CD4-positive, alpha-beta T cell treated with Interleukin-1 beta for 1 hour (primary cell): ENCODE measurements around the gene CNNM1.

Experiments used
- DNase-seq, 2 donors: peaks; one replicate each; pipeline ENCODE4 v3.0.0-alpha.2; 2020 to 2022

Gene CNNM1

GRCh38 chr10:99339077-99339476 is 9.9 kb downstream of the CNNM1 start:
- no peak for DNase-seq

DNA sequence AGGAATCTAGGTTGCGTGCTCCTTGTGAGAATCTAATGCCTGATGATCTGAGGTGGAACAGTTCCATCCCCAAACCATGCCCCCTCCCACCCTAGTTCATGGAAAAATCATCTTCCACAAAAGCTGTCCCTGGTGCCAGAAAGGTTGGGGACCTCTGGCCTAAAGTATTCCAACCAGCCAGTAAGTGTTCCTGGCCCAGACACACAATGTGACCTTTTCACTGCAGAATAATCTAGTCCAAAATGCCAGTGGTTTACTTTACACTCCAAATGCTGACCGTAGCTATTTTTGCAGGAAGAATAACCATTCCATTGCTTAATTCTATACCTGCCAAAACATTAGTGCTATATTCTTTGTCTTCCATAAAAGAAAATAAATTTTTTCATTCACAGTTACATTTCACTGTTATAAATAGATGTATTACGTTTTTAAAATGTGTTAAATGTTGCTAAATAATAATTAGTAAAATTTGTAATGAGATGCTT is 10.4 kb downstream of the CNNM1 start:
- DNase-seq = no peak

- DNase-seq = no peak
Observed at GRCh38 chr10:99340650-99341049, 11.5 kb downstream of the CNNM1 start.

- no peak for DNase-seq
Observed at GRCh38 chr10:99341248-99341647, 12.1 kb downstream of the CNNM1 start.

DNA sequence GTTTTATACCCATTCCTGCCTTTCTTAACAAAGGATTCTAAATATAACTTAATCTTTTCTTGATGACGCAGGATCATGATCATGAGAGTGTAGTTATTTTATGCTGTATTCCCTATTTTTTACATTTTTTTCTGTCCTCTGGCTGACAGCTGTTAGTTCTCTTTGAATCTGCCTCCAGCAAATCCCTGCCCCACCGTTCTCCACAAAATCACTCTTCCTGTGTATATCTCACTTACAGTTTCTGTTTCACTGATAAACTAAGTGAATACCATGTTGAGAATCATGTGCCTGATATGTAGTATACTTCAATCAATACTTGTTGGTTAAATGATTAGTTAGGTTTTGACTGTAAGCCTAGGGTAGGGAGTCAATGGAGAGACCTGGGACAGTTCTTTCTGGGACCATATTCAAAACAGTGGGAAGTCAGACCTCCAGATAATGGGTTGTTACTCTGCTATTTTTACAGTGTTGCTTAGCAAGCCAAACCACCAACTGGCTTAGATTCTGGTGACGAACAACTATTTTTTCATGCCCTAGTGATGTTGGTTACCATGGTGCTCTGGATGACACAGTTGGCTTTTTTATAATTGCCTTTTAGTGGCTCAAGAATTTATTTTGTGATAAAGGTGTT is 12.8 kb downstream of the CNNM1 start:
- no peak for DNase-seq

DNA sequence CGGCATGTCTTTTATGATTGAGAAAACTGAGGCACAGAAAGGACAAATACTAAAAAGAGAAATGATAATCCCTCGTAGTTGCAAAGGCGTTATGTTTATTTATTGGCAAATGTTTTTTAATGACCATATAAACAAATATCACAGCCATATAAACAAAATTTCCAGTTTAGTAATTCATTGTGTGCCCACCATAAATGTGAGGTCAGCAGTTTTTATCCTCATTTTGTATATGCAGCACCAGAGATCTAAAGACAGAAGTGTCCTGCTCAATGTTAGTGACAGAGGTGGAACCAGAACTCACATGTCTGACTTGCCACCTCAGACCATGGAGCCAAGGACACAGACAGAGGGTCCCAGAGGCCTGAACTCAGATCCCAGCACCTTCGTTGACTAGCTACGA is 14.1 kb downstream of the CNNM1 start:
- no peak for DNase-seq

- DNase-seq = no peak
Observed at GRCh38 chr10:99344715-99345114, 15.6 kb downstream of the CNNM1 start.

DNA sequence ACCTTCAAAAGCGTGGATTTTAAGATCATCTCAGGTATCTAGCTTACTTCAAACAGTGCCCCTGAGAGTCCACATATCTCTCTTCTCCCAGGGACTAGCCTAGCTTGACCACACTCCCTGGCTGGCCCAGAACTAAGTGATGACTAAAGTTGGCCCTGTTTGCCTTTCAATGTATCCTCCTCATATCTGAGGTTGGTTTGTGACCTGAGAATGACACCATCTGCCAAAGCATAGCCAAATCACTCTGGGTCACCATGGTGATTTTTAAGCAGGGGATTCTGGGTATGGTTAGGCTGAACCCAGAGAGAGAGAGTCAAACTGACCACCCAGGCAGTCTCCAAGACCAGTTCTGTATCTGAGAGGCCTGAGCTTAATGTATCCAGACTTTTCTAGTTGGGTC is 16.2 kb downstream of the CNNM1 start:
- no peak for DNase-seq

DNA sequence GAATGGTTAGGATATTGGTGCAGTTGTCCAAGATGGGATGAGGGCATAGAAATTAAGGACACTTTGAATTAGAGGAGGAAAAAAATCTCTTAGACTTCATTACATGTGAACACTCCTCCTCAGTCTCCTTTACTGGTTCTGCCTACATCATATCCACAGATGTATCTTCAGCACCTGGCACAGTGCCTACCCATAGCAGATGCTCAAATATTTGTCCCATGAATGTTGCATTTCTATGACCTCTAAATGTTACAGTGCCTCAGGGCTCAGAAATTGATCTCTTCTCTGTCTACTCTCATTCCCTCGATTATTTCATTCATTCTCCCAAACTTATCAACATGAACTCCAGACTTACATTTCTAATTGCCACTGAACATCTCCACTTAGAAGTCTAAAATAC is 17.1 kb downstream of the CNNM1 start:
- no peak for DNase-seq

DNA sequence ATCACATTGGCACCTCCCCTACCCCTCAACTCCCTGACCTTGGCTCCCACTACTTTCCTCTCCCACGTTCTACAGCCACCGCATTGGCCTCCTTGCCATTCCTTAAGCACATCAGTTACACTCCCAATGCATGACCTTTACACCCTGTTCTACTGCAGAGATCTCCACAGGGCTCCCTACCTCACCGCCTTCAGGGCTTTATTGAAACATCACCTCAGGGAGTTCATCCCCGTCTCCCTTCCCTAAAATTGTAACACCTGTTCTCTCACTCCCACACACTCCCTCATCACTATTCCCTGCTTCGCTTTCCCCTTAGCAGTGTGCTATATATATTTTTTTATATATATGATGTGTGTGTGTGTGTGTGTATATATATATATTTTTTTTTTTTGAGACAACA is 18.5 kb downstream of the CNNM1 start:
- DNase-seq = no peak

- no peak for DNase-seq
Observed at GRCh38 chr10:99353182-99353581, 24.0 kb downstream of the CNNM1 start.

GRCh38 chr10:99357691-99358090 is 28.5 kb downstream of the CNNM1 start:
- no peak for DNase-seq

GRCh38 chr10:99358101-99358500 is 28.9 kb downstream of the CNNM1 start:
- no peak for DNase-seq

DNA sequence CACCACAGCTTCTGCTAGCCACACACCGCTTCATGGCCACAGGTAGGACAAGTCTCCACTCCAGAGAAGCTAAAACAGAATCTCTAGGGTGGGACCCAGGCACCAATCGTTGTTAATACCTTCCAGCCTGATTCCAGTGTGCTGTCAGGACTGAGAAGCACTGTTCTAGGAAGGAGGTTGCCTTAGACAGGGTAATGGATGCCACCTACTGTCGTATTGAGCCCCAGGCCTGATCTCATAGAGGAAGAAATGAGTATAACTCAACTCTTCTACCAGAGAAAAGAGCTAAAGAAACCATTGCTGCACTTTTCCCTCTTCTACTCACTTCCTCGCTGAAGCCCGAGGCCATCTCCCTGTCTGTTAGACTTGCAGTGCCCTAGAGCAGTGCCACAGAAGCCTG is 31.8 kb downstream of the CNNM1 start:
- no peak for DNase-seq

DNA sequence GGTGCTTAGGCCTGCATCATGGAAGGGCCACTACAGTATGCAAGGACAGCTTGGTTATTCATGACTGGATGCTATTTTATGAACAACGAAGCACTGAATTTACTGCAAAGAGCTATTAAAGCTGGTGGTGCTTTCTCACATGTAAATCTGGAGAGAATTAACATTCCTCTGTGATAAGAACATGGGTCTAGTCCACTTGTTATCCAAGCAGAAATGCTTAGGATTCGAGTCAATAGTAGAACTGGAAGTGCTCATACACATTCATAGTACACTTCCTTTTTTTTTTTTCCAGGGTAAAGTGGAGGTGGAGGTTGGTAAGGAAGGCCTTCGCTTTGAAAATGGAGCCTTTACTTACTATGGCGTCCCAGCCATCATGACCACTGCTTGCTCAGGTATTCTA is 35.0 kb downstream of the CNNM1 start:
- DNase-seq = no peak

GRCh38 chr10:99365311-99365710 is 36.2 kb downstream of the CNNM1 start:
- no peak for DNase-seq

DNA sequence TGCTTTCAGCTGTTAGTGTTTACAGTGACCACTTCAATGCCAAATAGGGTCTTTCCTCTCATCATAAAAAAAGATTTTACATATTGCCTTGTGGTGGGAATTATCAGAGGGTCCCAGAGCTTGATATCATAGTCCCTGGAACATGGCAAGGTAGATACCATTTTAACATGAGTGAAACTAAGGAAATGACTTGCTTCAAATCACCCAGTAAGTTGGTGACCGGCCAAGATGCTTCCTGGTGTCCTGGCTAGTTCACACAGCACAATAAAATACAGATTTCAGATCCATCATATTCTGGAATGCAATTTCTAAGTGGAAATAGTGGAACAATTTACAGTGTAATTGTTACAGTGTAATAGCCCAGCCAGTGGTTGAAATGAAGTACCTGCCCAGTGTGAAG is 36.6 kb downstream of the CNNM1 start:
- DNase-seq = no peak

- DNase-seq = no peak
Observed at GRCh38 chr10:99366666-99367065, 37.5 kb downstream of the CNNM1 start.

DNA sequence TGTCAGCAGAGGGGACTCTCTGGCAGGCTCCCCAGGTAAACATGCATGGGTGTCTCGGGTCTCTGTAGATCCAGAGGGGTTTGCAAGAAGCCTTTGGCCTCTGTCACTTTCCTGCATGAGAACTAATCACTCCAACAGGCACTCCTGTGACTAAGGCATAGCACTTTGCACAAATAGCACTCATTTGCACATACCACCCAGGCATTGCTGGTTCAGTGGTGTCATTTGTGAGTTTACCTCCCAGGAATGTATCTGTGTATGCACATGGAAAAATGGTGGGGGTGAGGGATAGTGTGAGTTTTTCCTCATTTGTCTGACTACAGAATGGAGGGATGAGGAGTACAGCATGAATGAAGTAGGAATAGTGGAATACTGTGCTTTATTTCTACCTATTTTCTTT is 39.5 kb downstream of the CNNM1 start:
- DNase-seq = no peak

DNA sequence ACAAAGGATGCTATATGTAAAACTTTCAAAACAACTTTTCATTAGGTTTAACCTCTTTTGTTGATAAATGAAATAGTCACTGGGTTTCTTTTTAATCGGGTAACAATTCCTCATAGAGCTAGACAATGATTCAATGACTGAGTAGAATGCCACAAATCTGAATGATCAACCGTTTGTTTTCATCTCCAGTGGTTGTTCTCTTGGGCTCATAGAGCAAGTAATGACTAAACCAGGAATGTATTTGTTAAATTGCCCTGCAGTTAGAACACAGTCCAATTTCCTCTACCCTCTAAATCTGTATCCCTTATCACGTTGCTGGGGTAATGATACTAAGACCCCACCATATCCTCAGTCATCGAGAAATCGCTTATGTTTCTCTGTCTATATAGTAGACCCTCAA is 40.0 kb downstream of the CNNM1 start:
- no peak for DNase-seq

GRCh38 chr10:99369551-99369950 is 40.4 kb downstream of the CNNM1 start:
- DNase-seq = no peak

GRCh38 chr10:99370993-99371392 is 41.8 kb downstream of the CNNM1 start:
- DNase-seq = no peak

GRCh38 chr10:99372546-99373271 is 43.6 kb downstream of the CNNM1 start:
- no peak for DNase-seq

- no peak for DNase-seq
Observed at GRCh38 chr10:99374526-99374925, 45.4 kb downstream of the CNNM1 start.

DNA sequence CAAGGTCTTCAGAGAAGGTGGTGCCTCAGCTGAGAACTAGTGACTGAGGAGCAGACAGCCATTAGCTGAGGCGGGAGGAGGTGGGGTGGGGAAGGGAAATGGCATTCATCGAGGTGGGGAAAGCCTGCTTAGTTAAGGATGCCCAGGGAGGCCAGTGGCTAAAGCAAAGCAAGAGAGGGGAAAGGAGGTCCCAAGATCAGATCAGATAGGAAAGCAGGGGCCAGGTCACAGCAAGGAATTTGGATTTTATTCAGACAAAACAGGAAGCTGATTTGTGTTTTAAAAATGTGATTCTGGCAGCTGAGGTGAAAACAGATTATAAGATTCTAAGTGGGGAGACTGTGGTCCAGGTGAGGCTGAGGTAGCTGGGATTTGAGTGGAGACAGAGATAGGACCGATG is 45.8 kb downstream of the CNNM1 start:
- DNase-seq = no peak
